ENCODE results near the gene ITGA2B. TPM values are rescaled to one million over a fixed set of nuclear protein-coding genes. Genes with fewer than 3 reads are reported as not detected.
"Not testable (repeated sequence)": the region's sequence is repeated elsewhere in the genome, so short reads cannot be mapped to it uniquely, and the experiment has no call there.

ITGA2B gene
- total RNA-seq, 1 experiment from 2014 or later = 0.62 TPM

GRCh38 chr17:44396946-44397345 is 7.5 kb upstream of the ITGA2B start:
- BruUV-seq (replicated peaks) = no TSS peak
- H3K27ac ChIP-seq (ENCODE audit: low read depth, low read length, poor library complexity, severe bottlenecking) = no peak overlapping the region
- POLR2A ChIA-PET (ENCODE audit: low non-redundant PET) = no interaction called here

GRCh38 chr17:44394833-44395232 is 5.4 kb upstream of the ITGA2B start:
- Histone ChIP-seq H3K27me3 (replicated peaks; ENCODE audit: insufficient read depth, low read depth, low read length, poor library complexity) (no peaks in the 10 kb centered on the region), H3K36me3 (ENCODE audit: insufficient read depth, low read length, poor library complexity, severe bottlenecking) (peaks cover 7% of the 10 kb centered on the region), H3K9me3 (ENCODE audit: low read depth, low read length, poor library complexity, severe bottlenecking) (no peaks in the 10 kb centered on the region), H3K4me3 (ENCODE audit: low read depth, low read length, poor library complexity, severe bottlenecking) (no peak overlapping the region), H3K27ac (ENCODE audit: low read depth, low read length, poor library complexity, severe bottlenecking) (no peak overlapping the region), H3K4me1 (ENCODE audit: insufficient read depth, low read length, poor library complexity, severe bottlenecking) (no peaks in the 10 kb centered on the region)
- ChIA-PET POLR2A (ENCODE audit: low non-redundant PET) (no interaction called here), CTCF (no interaction called here)
- no TSS peak for BruUV-seq (replicated peaks)
- intact Hi-C loops (cut with micrococcal nuclease; ENCODE audit: unreplicated experiment) = no loop called here
- no peak for DNase-seq (ENCODE audit: low spot score)
- TF ChIP-seq CTCF (conservative IDR thresholded peaks at IDR 0.05; ENCODE audit: low read depth, low read length) (no peak), EZH2 (IDR thresholded peaks at IDR 0.05; ENCODE audit: borderline replicate concordance, low read depth, low read length, poor library complexity, severe bottlenecking) (no peak)

More at GRCh38 chr17:44396946-44397345, 7.5 kb upstream of the ITGA2B start:
- TF ChIP-seq EZH2 (IDR thresholded peaks at IDR 0.05; ENCODE audit: borderline replicate concordance, low read depth, low read length, poor library complexity, severe bottlenecking) = no peak
- TF ChIP-seq CTCF (conservative IDR thresholded peaks at IDR 0.05; ENCODE audit: low read depth, low read length) = no peak
- Histone ChIP-seq H3K36me3 (ENCODE audit: insufficient read depth, low read length, poor library complexity, severe bottlenecking) (peaks cover 16% of the 10 kb centered on the region), H3K4me3 (ENCODE audit: low read depth, low read length, poor library complexity, severe bottlenecking) (no peak overlapping the region), H3K4me1 (ENCODE audit: insufficient read depth, low read length, poor library complexity, severe bottlenecking) (no peaks in the 10 kb centered on the region), H3K9me3 (ENCODE audit: low read depth, low read length, poor library complexity, severe bottlenecking) (no peaks in the 10 kb centered on the region), H3K27me3 (replicated peaks; ENCODE audit: insufficient read depth, low read depth, low read length, poor library complexity) (no peaks in the 10 kb centered on the region)
- intact Hi-C loops (cut with micrococcal nuclease; ENCODE audit: unreplicated experiment) = no loop called here
- no peak for DNase-seq (ENCODE audit: low spot score)
- CTCF ChIA-PET = no interaction called here

DNA sequence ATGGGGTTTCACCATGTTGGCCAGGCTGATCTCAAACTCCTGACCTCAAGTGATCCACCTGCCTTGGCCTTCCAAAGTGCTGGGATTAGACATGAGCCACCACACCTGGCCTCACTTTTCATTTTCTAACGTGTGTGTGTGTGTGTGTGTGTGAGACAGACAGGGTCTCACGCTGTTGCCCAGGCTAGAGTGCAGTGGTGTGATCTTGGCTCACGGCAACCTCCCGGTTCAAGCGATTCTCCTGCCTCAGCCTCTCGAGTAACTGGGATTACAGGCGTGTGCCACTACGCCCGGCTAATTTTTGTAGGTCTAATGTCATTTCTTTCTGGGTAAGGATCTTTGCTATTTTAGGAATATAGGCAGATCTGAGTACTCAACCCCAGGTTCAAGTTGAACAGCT is 4.7 kb upstream of the ITGA2B start:
- CTCF ChIA-PET; H3K4me3 ChIP-seq (ENCODE audit: low read depth, low read length, poor library complexity, severe bottlenecking); POLR2A ChIA-PET (ENCODE audit: low non-redundant PET); H3K27me3 ChIP-seq (replicated peaks; ENCODE audit: insufficient read depth, low read depth, low read length, poor library complexity); BruUV-seq (replicated peaks); DNase-seq (ENCODE audit: low spot score); H3K36me3 ChIP-seq (ENCODE audit: insufficient read depth, low read length, poor library complexity, severe bottlenecking); H3K9me3 ChIP-seq (ENCODE audit: low read depth, low read length, poor library complexity, severe bottlenecking); intact Hi-C loops (cut with micrococcal nuclease; ENCODE audit: unreplicated experiment); H3K4me1 ChIP-seq (ENCODE audit: insufficient read depth, low read length, poor library complexity, severe bottlenecking); H3K27ac ChIP-seq (ENCODE audit: low read depth, low read length, poor library complexity, severe bottlenecking): not testable (repeated sequence)

DNA sequence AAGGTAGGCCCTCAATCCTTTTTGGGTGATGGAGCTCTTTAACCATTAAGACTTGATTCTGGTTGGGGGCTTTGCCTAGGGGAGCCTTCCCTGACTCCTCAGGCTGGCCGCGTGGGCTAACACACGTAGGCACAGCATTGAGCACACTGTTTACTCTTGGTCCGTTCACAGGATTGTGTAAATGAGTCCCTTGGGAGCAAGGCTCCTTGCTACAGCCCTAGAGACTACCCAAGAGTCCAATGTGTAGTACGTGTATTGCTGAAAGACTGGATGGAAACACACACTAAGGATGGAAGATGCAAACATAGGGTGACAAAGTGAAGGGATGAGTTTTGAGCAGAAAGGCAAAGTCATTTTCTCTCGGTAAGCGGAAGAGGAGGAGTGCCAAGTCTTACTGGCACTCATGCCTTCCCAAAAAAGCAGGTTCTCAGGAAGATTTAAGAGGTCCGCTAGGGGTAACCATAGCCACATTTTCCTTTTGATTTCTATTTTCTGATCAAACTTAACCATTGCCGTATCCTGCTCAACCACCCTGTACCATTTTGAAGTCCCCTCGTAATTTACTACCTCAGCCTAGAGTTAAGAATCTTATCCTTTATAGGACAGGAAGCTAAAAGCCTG is 911 bp upstream of the ITGA2B start:
- POLR2A ChIA-PET (ENCODE audit: low non-redundant PET) = no interaction called here
- DNase-seq (ENCODE audit: low spot score) = no peak
- H3K9me3 ChIP-seq (ENCODE audit: low read depth, low read length, poor library complexity, severe bottlenecking) = no peaks in the 10 kb centered on the region
- intact Hi-C loops (cut with micrococcal nuclease; ENCODE audit: unreplicated experiment) = no loop called here
- no peak overlapping the region for H3K4me3 ChIP-seq (ENCODE audit: low read depth, low read length, poor library complexity, severe bottlenecking)
- H3K27ac ChIP-seq (ENCODE audit: low read depth, low read length, poor library complexity, severe bottlenecking) = no peak overlapping the region
- no peak for TF ChIP-seq CTCF (conservative IDR thresholded peaks at IDR 0.05; ENCODE audit: low read depth, low read length)
- TF ChIP-seq EZH2 (IDR thresholded peaks at IDR 0.05; ENCODE audit: borderline replicate concordance, low read depth, low read length, poor library complexity, severe bottlenecking) = no peak
- H3K36me3 ChIP-seq (ENCODE audit: insufficient read depth, low read length, poor library complexity, severe bottlenecking) = no peaks in the 10 kb centered on the region
- no TSS peak for BruUV-seq (replicated peaks)
- H3K27me3 ChIP-seq (replicated peaks; ENCODE audit: insufficient read depth, low read depth, low read length, poor library complexity) = no peaks in the 10 kb centered on the region
- no peaks in the 10 kb centered on the region for H3K4me1 ChIP-seq (ENCODE audit: insufficient read depth, low read length, poor library complexity, severe bottlenecking)
- CTCF ChIA-PET = no interaction called here

Measured in A673 (cell line).